ENCODE results near the gene PIGB.
"Not testable (repeated sequence)": the region's sequence is repeated elsewhere in the genome, so short reads cannot be mapped to it uniquely, and the experiment has no call there.

PIGB gene

GRCh38 chr15:55297315-55297714 is 21.7 kb upstream of the PIGB start:
- no peak for DNase-seq (ENCODE audit: low spot score)

- not testable (repeated sequence) for DNase-seq (ENCODE audit: low spot score)
Measured at GRCh38 chr15:55302801-55303200, 16.2 kb upstream of the PIGB start.

DNA sequence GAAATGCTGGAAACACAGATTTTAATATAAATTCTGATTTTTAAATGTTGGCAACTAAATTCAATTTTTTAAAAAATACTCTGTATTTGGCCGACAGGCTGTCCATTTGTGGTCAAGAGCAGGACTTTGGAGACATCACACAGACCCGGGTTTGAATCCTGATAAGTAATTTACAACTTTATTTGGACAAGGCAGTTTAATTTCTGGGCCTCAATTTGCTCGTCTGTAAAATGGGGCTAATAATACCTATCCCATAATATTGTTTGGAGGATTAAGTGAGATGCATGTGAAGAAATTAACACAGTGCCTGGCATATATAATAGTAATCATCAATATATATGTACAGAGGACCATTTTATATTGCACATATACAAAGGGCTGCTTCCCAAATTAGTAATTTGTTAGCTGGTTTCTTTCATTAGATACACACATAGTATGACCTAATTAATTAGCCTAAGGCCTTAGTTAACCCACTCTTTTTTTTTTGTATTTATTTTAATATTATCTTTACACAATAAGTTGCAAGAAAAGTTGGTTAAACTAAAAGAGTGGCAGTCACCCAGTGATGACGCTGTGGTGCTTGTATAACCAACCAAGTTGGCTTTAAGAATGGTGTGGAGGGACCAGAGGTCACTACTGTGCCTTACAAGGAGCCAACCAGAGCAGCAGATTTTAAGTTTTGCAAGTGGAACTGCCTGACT is 665 bp downstream of the PIGB start:
- no peak for DNase-seq (ENCODE audit: low spot score)

- DNase-seq (ENCODE audit: low spot score), result no peak
Measured at GRCh38 chr15:55320238-55320550, 1.2 kb downstream of the PIGB start.

- DNase-seq (ENCODE audit: low spot score), result no peak
Measured at GRCh38 chr15:55320963-55321362, 1.9 kb downstream of the PIGB start.

GRCh38 chr15:55322467-55322866 is 3.4 kb downstream of the PIGB start:
- DNase-seq (ENCODE audit: low spot score), result no peak

DNA sequence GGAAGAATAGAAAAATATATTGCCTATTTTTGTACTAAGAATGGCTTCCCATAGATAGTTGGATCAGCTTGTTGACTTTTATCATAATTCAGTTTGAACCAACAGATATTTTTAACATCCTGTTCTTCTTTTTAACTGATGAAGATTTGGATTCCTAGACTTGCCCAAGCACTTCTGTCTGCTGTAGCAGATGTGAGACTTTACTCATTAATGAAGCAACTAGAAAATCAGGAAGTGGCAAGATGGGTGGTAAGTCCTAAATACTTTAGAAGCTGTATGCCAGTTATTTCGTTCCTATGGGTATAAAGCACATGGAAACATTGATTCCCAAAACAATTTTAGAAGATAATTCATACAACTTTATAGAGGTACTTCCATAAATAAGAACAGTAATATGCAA is 8.4 kb downstream of the PIGB start:
- no peak for DNase-seq (ENCODE audit: low spot score)

- DNase-seq (ENCODE audit: low spot score), result no peak
Measured at GRCh38 chr15:55334371-55334770, 15.3 kb downstream of the PIGB start.

DNA sequence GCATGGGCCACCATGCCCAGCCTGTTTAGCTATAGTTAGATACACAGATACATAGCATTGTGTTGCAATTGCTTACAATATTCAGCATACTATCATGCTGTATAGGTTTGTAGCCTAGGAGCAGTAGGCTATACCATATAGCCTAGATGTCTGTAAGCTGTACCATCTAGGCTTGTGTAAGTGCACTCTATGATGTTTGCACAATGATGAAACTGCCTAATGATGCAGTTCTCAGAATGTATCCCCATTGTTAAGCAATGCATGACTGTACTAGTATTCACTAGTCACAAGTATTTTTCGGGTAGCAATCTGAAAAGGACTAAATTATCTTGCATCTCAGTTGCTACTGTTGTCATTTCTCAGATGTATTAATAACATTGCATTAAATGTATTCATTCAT is 16.0 kb downstream of the PIGB start:
- DNase-seq (ENCODE audit: low spot score), result no peak

GRCh38 chr15:55337160-55337559 is 18.1 kb downstream of the PIGB start:
- no peak for DNase-seq (ENCODE audit: low spot score)

DNA sequence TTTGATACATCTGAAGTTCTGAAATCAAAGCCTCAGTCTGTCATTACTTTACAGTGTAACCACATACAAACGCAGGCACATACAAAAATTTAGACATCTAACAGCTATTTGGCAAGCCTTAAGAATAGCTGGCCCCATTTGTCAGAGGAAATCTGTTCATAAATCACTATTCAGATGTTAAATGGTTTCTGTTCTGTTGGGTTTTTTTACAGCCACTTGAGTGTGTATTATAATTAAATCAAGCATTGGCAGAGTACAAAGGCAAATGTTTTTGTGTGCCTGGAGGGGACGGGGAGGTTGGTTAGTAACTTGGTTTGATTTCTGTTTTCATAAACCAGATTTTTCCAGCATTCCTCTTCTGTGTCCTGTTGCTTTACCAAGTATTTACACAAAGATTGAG is 24.1 kb downstream of the PIGB start:
- DNase-seq (ENCODE audit: low spot score), result peak; percentile 13

GRCh38 chr15:55344206-55344605 is 25.2 kb downstream of the PIGB start:
- no peak for DNase-seq (ENCODE audit: low spot score)

GRCh38 chr15:55348281-55348778 is 29.3 kb downstream of the PIGB start:
- no peak for DNase-seq (ENCODE audit: low spot score)

- DNase-seq (ENCODE audit: low spot score), result no peak
Measured at GRCh38 chr15:55349282-55349681, 30.3 kb downstream of the PIGB start.

- no peak for DNase-seq (ENCODE audit: low spot score)
Measured at GRCh38 chr15:55353025-55353424, 34.0 kb downstream of the PIGB start.

- DNase-seq (ENCODE audit: low spot score), result no peak
Measured at GRCh38 chr15:55356985-55357585, 38.1 kb downstream of the PIGB start.

DNA sequence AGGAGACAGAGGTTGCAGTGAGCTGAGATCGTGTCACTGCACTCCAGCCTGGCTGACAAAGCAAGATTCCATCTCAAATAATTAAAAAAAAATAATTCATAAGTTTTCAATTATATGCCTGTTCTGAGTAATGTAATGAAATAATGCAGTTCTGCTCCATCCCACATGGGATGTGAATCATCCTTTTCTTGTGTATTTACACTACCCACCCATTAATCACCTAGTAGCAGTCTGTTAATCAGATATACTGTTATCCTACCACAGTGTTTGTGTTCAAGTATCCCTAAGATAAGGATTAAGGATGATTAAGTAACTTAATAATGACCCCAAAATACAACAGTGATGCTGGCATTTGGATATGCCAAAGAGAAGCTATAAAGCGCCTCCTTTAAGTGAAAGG is 38.8 kb downstream of the PIGB start:
- DNase-seq (ENCODE audit: low spot score), result no peak

DNA sequence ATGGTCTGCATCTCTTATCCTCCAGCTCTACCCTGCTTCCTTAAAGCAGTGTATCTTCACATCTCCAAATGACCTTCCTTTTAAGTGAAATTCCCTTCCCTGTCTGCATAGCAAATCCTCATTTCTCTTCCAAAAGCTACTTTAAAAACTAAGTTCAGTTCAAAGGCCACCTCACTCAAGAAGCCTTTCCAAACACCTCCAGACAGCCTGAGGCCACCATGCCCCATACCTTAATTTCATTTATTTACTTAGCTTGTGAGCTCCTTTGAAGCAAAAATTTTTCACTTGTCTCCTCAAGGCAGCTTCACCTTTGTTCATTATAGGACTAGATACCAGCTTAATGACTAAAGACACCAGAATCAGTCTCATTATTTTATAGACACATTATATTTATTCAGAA is 39.4 kb downstream of the PIGB start:
- DNase-seq (ENCODE audit: low spot score), result no peak

- no peak for DNase-seq (ENCODE audit: low spot score)
Measured at GRCh38 chr15:55360256-55360655, 41.2 kb downstream of the PIGB start.

DNA sequence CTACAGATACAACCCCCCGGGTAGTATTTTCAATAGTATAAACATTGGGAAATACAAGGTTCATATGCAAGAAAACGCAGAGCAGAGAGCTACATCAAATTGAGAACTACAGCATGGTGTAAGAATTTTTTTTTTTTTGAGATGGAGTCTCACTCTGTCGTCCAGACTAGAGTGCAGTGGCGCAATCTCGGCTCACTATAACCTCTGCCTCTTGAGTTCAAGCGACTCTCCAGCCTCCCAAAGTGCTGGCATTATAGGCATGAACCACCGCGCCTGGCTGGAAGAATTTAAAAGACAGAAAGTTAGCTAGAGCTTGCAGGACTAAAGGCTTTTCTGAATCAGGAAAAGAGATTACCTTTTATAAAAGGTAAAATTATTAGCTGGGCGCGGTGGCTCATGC is 42.0 kb downstream of the PIGB start:
- DNase-seq (ENCODE audit: low spot score), result no peak

DNA sequence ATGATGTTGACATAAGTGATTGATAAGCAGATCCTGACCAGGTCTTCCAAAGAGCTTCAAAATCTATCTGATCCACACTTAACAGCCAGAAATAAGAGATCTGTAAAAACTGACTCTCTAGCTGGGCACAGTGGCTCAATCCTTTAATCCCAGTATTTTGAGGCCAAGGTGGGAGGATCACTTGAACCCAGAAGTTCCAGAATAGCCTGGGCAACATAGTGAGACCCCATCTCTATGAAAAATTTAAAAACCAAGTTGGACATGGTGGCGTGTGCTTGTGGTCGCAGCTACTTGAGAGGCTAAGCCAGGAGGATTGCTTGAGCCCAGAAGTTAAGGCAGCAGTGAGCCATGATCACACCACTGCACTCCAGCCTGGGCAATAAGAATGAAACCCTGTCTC is 43.6 kb downstream of the PIGB start:
- no peak for DNase-seq (ENCODE audit: low spot score)

- DNase-seq (ENCODE audit: low spot score), result no peak
Measured at GRCh38 chr15:55366981-55367380, 48.0 kb downstream of the PIGB start.

GRCh38 chr15:55372701-55373440 is 53.8 kb downstream of the PIGB start:
- DNase-seq (ENCODE audit: low spot score), result no peak

Measured in SK-N-DZ (cell line).